Endothelial cell (in vitro differentiated cells): ENCODE measurements around the gene VAMP1. TPM values are rescaled to one million over a fixed set of nuclear protein-coding genes. Genes with fewer than 3 reads are reported as not detected.
A peak's percentile ranks its signal among the peaks of the same experiment; 100 is the strongest.

Experiments used
- DNase-seq: peaks from one replicate; pipeline ENCODE4 v3.0.0; 2021; ENCODE audit warnings: low spot score
- H3K27ac Mint-ChIP-seq: one replicate; pipeline ENCODE4 v1.8.0; 2021; ENCODE audit warnings: mixed read lengths, inconsistent platforms; ENCODE audit not compliant: unreplicated experiment
- H3K27me3 Mint-ChIP-seq: one replicate; pipeline ENCODE4 v1.8.0; 2021; ENCODE audit warnings: mild to moderate bottlenecking, moderate library complexity, mixed read lengths, inconsistent platforms; ENCODE audit not compliant: unreplicated experiment
- H3K36me3 Mint-ChIP-seq: one replicate; pipeline ENCODE4 v1.8.0; 2021; ENCODE audit warnings: mild to moderate bottlenecking, low read depth, mixed read lengths, inconsistent platforms; ENCODE audit not compliant: unreplicated experiment
- H3K4me1 Mint-ChIP-seq: one replicate; pipeline ENCODE4 v1.8.0; 2021; ENCODE audit warnings: mild to moderate bottlenecking, mixed read lengths, inconsistent platforms; ENCODE audit not compliant: unreplicated experiment
- H3K4me3 Mint-ChIP-seq: one replicate; pipeline ENCODE4 v1.8.0; 2021; ENCODE audit warnings: mild to moderate bottlenecking, mixed read lengths, inconsistent platforms; ENCODE audit not compliant: unreplicated experiment
- H3K9me3 Mint-ChIP-seq: one replicate; pipeline ENCODE4 v1.8.0; 2021; ENCODE audit warnings: mixed read lengths, inconsistent platforms; ENCODE audit not compliant: unreplicated experiment
- long read RNA-seq: library from polyadenylated mRNA; unstranded; transcript quantifications from one replicate; pipeline ENCODE4 v2.0.0, GENCODE V29; 2020; ENCODE audit not compliant: unreplicated experiment
- total RNA-seq: library from RNA; stranded (reverse); fragmentation: NEBNext Ultra II Directional; extraction: Animal tissue kit (Norgen Biotek cat#: 25700); gene quantifications from one replicate; pipeline ENCODE4 v1.2.1, GENCODE V29; 2021; ENCODE audit not compliant: unreplicated experiment
- TF ChIP-seq, protein P1 (sequence below): fragments of 200-600 bp; sonication (generic); IDR thresholded peaks from one replicate; pipeline ENCODE4 v1.5.0; 2021; ENCODE audit warnings: antibody characterized with exemption; ENCODE audit not compliant: unreplicated experiment

VAMP1 gene, protein sequence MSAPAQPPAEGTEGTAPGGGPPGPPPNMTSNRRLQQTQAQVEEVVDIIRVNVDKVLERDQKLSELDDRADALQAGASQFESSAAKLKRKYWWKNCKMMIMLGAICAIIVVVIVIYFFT
- 5.5 TPM for total RNA-seq
- long read RNA-seq: 0 reads

DNA sequence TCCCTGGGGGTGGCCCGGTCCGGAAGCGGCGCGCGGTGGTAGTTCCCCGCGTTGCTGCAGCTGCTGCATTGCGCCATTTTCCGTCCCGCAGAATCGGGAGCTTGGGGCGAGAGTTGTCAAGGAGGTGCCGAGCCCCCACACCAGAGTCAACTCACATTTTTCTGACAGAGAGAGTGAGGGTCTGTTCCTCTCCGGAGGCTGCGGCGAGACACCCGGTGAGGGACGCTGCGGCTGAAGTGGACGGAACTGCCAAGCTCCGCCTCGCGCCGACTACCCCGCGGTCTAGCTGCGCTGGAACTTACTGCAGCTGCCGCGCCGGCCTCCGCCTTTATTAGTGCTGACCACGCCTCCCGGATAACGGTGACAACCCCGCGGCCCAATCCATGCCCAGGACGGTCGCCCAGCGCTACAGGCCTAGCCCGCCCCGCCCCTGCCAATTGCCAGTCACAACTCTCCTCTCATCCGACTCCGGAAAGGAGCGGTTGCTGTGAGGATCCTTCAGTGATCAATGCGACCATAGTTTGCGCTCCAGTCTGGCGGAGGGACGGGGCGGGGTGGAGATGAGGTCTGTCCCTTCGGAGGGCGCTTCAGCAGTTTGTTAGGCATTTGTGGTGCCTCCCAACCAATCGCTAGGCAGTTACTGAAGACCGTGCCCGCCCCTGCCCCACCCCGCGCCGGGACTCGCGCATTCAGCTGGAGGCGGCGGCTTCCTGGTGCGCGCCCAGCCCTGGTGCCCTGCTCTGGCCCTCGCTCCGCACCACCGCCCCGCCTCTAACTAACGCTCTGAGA is at the start of gene VAMP1:
Gene VAMP1 (minus strand): TSS at position 303 of the 789 bp plus-strand sequence. CDS start 146 bp downstream, at position 157.
- Mint-ChIP-seq H3K36me3 (peaks cover 11% of the 10 kb centered on the region), H3K4me1 (peaks cover 6% of the 10 kb centered on the region), H3K4me3 (peak within 1 kb of the TSS; percentile 89), H3K27ac (peak within 1 kb of the TSS; percentile 86), H3K9me3 (no peaks in the 10 kb centered on the region), H3K27me3 (peaks cover 4% of the 10 kb centered on the region)
- TF ChIP-seq, protein P1, sequence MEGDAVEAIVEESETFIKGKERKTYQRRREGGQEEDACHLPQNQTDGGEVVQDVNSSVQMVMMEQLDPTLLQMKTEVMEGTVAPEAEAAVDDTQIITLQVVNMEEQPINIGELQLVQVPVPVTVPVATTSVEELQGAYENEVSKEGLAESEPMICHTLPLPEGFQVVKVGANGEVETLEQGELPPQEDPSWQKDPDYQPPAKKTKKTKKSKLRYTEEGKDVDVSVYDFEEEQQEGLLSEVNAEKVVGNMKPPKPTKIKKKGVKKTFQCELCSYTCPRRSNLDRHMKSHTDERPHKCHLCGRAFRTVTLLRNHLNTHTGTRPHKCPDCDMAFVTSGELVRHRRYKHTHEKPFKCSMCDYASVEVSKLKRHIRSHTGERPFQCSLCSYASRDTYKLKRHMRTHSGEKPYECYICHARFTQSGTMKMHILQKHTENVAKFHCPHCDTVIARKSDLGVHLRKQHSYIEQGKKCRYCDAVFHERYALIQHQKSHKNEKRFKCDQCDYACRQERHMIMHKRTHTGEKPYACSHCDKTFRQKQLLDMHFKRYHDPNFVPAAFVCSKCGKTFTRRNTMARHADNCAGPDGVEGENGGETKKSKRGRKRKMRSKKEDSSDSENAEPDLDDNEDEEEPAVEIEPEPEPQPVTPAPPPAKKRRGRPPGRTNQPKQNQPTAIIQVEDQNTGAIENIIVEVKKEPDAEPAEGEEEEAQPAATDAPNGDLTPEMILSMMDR: no peak
- DNase-seq: peak; percentile 96

- TF ChIP-seq, protein P1: no peak
- peak overlapping the region; percentile 13 for H3K27ac Mint-ChIP-seq
- peak overlapping the region; percentile 75 for H3K4me3 Mint-ChIP-seq
- no peaks in the 10 kb centered on the region for H3K9me3 Mint-ChIP-seq
- DNase-seq: no peak
- H3K27me3 Mint-ChIP-seq: peaks cover 3% of the 10 kb centered on the region
- peaks cover 50% of the 10 kb centered on the region for H3K36me3 Mint-ChIP-seq
- no peaks in the 10 kb centered on the region for H3K4me1 Mint-ChIP-seq
Observed at GRCh38 chr12:6520186-6520585, 49.7 kb upstream of the VAMP1 start.

DNA sequence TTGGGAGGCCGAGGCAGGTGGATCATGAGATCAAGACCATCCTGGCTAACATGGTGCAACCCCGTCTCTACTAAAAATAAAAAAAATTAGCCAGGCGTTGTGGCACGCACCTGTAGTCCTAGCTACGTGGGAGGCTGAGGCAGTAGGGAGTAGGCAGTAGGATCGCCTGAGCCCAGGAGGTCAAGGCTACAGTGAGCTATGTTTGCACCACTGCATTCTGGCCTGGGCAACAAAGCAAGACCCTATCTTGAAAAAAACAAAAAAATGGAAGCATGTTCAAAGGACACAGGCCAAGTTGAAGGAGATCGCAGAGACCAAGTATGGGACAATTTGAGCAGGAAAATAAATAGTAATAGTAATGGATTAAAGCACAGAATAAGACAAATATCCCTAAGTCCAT is 37.6 kb upstream of the VAMP1 start:
- Mint-ChIP-seq H3K9me3 (no peaks in the 10 kb centered on the region), H3K27me3 (peaks cover 2% of the 10 kb centered on the region), H3K4me3 (no peak overlapping the region), H3K36me3 (peaks cover 11% of the 10 kb centered on the region), H3K27ac (no peak overlapping the region), H3K4me1 (peaks cover 6% of the 10 kb centered on the region)
- DNase-seq: no peak
- TF ChIP-seq, protein P1: no peak

GRCh38 chr12:6507102-6507998 is 36.9 kb upstream of the VAMP1 start:
- TF ChIP-seq, protein P1: no peak
- DNase-seq: no peak
- Mint-ChIP-seq H3K27me3 (peaks cover 2% of the 10 kb centered on the region), H3K27ac (peak overlapping the region; percentile 22), H3K4me1 (peaks cover 6% of the 10 kb centered on the region), H3K9me3 (no peaks in the 10 kb centered on the region), H3K4me3 (peak overlapping the region; percentile 38), H3K36me3 (peaks cover 4% of the 10 kb centered on the region)
